B cell (primary cell): Measurements from ENCODE around the gene HOXD3. TPM values are rescaled to one million over a fixed set of nuclear protein-coding genes. Genes with fewer than 3 reads are reported as not detected.

Source experiments
- ATAC-seq: fragments of 200-7000 bp; cut with Tn5 transposase; one replicate; pipeline ENCODE4 v1.10.0; 2021; ENCODE audit warnings: low read depth, mild to moderate bottlenecking, moderate number of reproducible peaks, moderate library complexity
- CTCF ChIA-PET: fragments of 350-600 bp; sonication (Branson Sonifier 250); formaldehyde crosslinking; loops from one replicate; lab custom pipeline; 2021; ENCODE audit warnings: antibody characterized with exemption, inconsistent platforms; lab: Charles Lee
- POLR2A ChIA-PET: fragments of 350-600 bp; sonication (Branson Sonifier 250); formaldehyde crosslinking; loops from one replicate; lab custom pipeline; 2021; ENCODE audit warnings: antibody characterized with exemption; lab: Charles Lee
- DNase-seq: peaks from one replicate; pipeline ENCODE4 v3.0.0; 2013
- H2AFZ ChIP-seq: 2 replicates; pipeline ENCODE4 v1.6.1; 2012; ENCODE audit warnings: mild to moderate bottlenecking, low read depth, low read length; ENCODE audit not compliant: insufficient read depth, poor library complexity, severe bottlenecking
- H3K27ac ChIP-seq, 2 donors: 1 replicate in 1 of 2; 2 replicates in 1 of 2; pipeline ENCODE4 v1.5.1; 2012 to 2013; ENCODE audit warnings: low read length in 2 of 2, mild to moderate bottlenecking in 2 of 2, moderate library complexity in 1 of 2
- H3K27me3 ChIP-seq, 4 experiments: fragments of 200-600 bp in 1 of 4; sonication (generic) in 1 of 4; replicated peaks in 1 of 4; 1 replicate in 2 of 4; 2 replicates in 2 of 4; pipeline versions ENCODE4 v1.6.1 to v1.7.0; 2013 to 2016; ENCODE audit warnings: low read length in 3 of 4, mild to moderate bottlenecking in 2 of 4, mixed read lengths in 1 of 4, moderate library complexity in 1 of 4; ENCODE audit not compliant: insufficient read depth in 4 of 4, control insufficient read depth in 3 of 4; ENCODE audit errors: control extremely low read depth in 1 of 4
- H3K36me3 ChIP-seq, 2 experiments: replicated peaks in 1 of 2; 1 replicate in 1 of 2; 2 replicates in 1 of 2; pipeline versions ENCODE4 v1.6.1 to v1.7.1; 2013; ENCODE audit warnings: low read length in 1 of 2; ENCODE audit not compliant: insufficient read depth in 2 of 2, control insufficient read depth in 1 of 2; ENCODE audit errors: control extremely low read depth in 1 of 2, extremely low read depth in 1 of 2
- H3K4me1 ChIP-seq, 2 donors: fragments of 200-600 bp in 1 of 2; sonication (generic) in 1 of 2; 1 replicate in 1 of 2; 2 replicates in 1 of 2; pipeline versions ENCODE4 v1.5.1 to v1.6.1; 2013 to 2017; ENCODE audit warnings: low read length in 2 of 2; ENCODE audit not compliant: control insufficient read depth in 2 of 2, insufficient read depth in 2 of 2
- H3K4me2 ChIP-seq: replicated peaks from 2 replicates; pipeline ENCODE3; 2012; ENCODE audit warnings: mild to moderate bottlenecking, low read depth, low read length; ENCODE audit not compliant: poor library complexity, severe bottlenecking
- H3K4me3 ChIP-seq, 5 experiments: fragments of 200-600 bp in 1 of 5; sonication (generic) in 1 of 5; 1 replicate in 3 of 5; 2 replicates in 2 of 5; pipeline versions ENCODE4 v1.5.1 to v1.7.0; 2011 to 2016; ENCODE audit warnings: low read length in 4 of 5, mild to moderate bottlenecking in 4 of 5, low read depth in 2 of 5, control low read depth in 1 of 5, moderate library complexity in 1 of 5; ENCODE audit not compliant: insufficient read depth in 1 of 5; ENCODE audit errors: control extremely low read depth in 1 of 5, extremely low read depth in 1 of 5
- H3K79me2 ChIP-seq: fragments of 200-600 bp; sonication (generic); one replicate; pipeline ENCODE4 v1.6.0; 2016; ENCODE audit warnings: low read length; ENCODE audit not compliant: control insufficient read depth, insufficient read depth
- H3K9ac ChIP-seq: fragments of 200-600 bp; sonication (generic); 2 replicates; pipeline ENCODE4 v1.6.1; 2017; ENCODE audit warnings: mild to moderate bottlenecking, low read length, moderate library complexity
- H3K9me3 ChIP-seq, 3 donors: one replicate each; pipeline versions ENCODE4 v1.6.1 to v1.7.1; 2013; ENCODE audit warnings: low read length in 2 of 3; ENCODE audit not compliant: control insufficient read depth in 2 of 3, insufficient read depth in 1 of 3; ENCODE audit errors: control extremely low read depth in 1 of 3
- H4K20me1 ChIP-seq: 2 replicates; pipeline ENCODE4 v1.6.0; 2012; ENCODE audit warnings: mild to moderate bottlenecking, low read length; ENCODE audit not compliant: insufficient read depth, control insufficient read depth, poor library complexity, severe bottlenecking
- H3K27ac Mint-ChIP-seq: one replicate; pipeline ENCODE4 v1.8.0; 2021; ENCODE audit warnings: mixed read lengths
- H3K27me3 Mint-ChIP-seq: one replicate; pipeline ENCODE4 v1.8.0; 2021; ENCODE audit warnings: mixed read lengths
- H3K4me1 Mint-ChIP-seq: one replicate; pipeline ENCODE4 v1.8.0; 2021; ENCODE audit warnings: mixed read lengths
- H3K4me3 Mint-ChIP-seq: one replicate; pipeline ENCODE4 v1.8.0; 2021; ENCODE audit warnings: mixed read lengths
- H3K9me3 Mint-ChIP-seq: one replicate; pipeline ENCODE4 v1.8.0; 2022; ENCODE audit warnings: mixed read lengths; ENCODE audit not compliant: insufficient read depth
- CTCF ChIP-seq: fragments of 200-600 bp; IDR thresholded peaks from one replicate; pipeline ENCODE4 v1.8.0; 2022; ENCODE audit warnings: antibody characterized with exemption, mild to moderate bottlenecking
- EZH2 ChIP-seq: IDR thresholded peaks from 2 replicates; pipeline ENCODE4 v1.6.1; 2012; ENCODE audit warnings: borderline replicate concordance, low read depth, mild to moderate bottlenecking, moderate library complexity, low read length; ENCODE audit not compliant: insufficient read depth, poor library complexity, severe bottlenecking
- WGBS: methylation state at CpG from one replicate; pipeline ENCODE4 v1.1.5; 2013; ENCODE audit warnings: missing lambda C conversion rate; ENCODE audit not compliant: insufficient coverage; 5-methylcytosine and 5-hydroxymethylcytosine counted together
- intact Hi-C: fragments of 100-400 bp; cut with micrococcal nuclease; formaldehyde crosslinking; loops from one replicate; pipeline ENCODE4 v1.10.0; 2022
- polyA plus RNA-seq: library from polyadenylated mRNA; depleted of rRNA; stranded (reverse); fragments of >200 nt; gene quantifications from 2 replicates; pipeline ENCODE4 v1.2.3, GENCODE V29; 2012
- total RNA-seq, 2 donors: library from RNA; stranded (reverse); fragments of 120-200 nt in 1 of 2; gene quantifications; 1 replicate in 1 of 2; 2 replicates in 1 of 2; pipeline versions ENCODE4 v1.2.3 to v1.2.4, GENCODE V29; 2013 to 2022

The HOXD3 gene
- total and polyA plus RNA-seq, 2 donors (not counting 1 experiment from before 2014, with no cell fraction given), result not detected

GRCh38 chr2:176149481-176149938 lies 7.6 kb upstream of the HOXD3 start:
- no peak overlapping the region for H3K27ac ChIP-seq
- Mint-ChIP-seq H3K4me3 (no peak overlapping the region), H3K27ac (no peak overlapping the region), H3K4me1 (no peaks in the 10 kb centered on the region), H3K9me3 (no peaks in the 10 kb centered on the region), H3K27me3 (peaks cover 78% of the 10 kb centered on the region)
- intact Hi-C loops, result no loop called here
- peaks cover 0 to 88% (median 54%) of the 10 kb centered on the region in 4 experiments for H3K27me3 ChIP-seq
- CTCF ChIA-PET, result no interaction called here
- no peak for DNase-seq
- no peak overlapping the region for H2AFZ ChIP-seq
- no peak overlapping the region for H3K4me2 ChIP-seq
- H3K4me1 ChIP-seq, result peaks cover 0 to 4% of the 10 kb centered on the region in 2 donors
- no peak for ATAC-seq
- 21% methylated on average over 17 of the region's 22 CpGs for WGBS
- POLR2A ChIA-PET, result no interaction called here
- H4K20me1 ChIP-seq, result no peaks in the 10 kb centered on the region
- TF ChIP-seq CTCF (no peak), EZH2 (no peak)
- no peak overlapping the region for H3K9ac ChIP-seq
- H3K4me3 ChIP-seq, result no peak overlapping the region
- no peaks in the 10 kb centered on the region for H3K79me2 ChIP-seq
- no peaks in the 10 kb centered on the region for H3K36me3 ChIP-seq
- peaks cover 0 to 25% (median 0%) of the 10 kb centered on the region in 3 donors for H3K9me3 ChIP-seq

- H3K9me3 Mint-ChIP-seq, result no peaks in the 10 kb centered on the region
- peaks cover 0 to 87% (median 57%) of the 10 kb centered on the region in 4 experiments for H3K27me3 ChIP-seq
- no peaks in the 10 kb centered on the region for H3K79me2 ChIP-seq
- H3K4me3 Mint-ChIP-seq, result no peak overlapping the region
- DNase-seq (peak; percentile 1), ATAC-seq (no peak)
- H2AFZ ChIP-seq, result no peak overlapping the region
- WGBS, result 19% methylated on average over 16 of the region's 24 CpGs
- peaks cover 0 to 25% (median 0%) of the 10 kb centered on the region in 3 donors for H3K9me3 ChIP-seq
- H3K27me3 Mint-ChIP-seq, result peaks cover 78% of the 10 kb centered on the region
- ChIA-PET POLR2A (no interaction called here), CTCF (no interaction called here)
- H3K9ac ChIP-seq, result no peak overlapping the region
- peaks cover 0 to 4% of the 10 kb centered on the region in 2 donors for H3K4me1 ChIP-seq
- H3K27ac Mint-ChIP-seq, result no peak overlapping the region
- TF ChIP-seq EZH2 (no peak), CTCF (no peak)
- H3K4me2 ChIP-seq, result no peak overlapping the region
- H3K36me3 ChIP-seq, result no peaks in the 10 kb centered on the region
- intact Hi-C loops, result no loop called here
- H3K4me3 ChIP-seq, result no peak overlapping the region
- no peak overlapping the region for H3K27ac ChIP-seq
- H3K4me1 Mint-ChIP-seq, result no peaks in the 10 kb centered on the region
- H4K20me1 ChIP-seq, result no peaks in the 10 kb centered on the region
Measured at GRCh38 chr2:176149939-176150583, 7.0 kb upstream of the HOXD3 start.
